Caco-2 (cell line): ENCODE data around the gene VWA1. TPM values are rescaled to one million over a fixed set of nuclear protein-coding genes. Genes with fewer than 3 reads are reported as not detected.
"Not testable (repeated sequence)": the region's sequence is repeated elsewhere in the genome, so short reads cannot be mapped to it uniquely, and the experiment has no call there.

Source experiments
- BruUV-seq: library from RNA; stranded (reverse); fragments of 400-500 nt; replicated peaks from 2 replicates; lab custom pipeline; 2021; lab: Mats Ljungman, UMichigan
- CTCF ChIA-PET: fragments of 300-600 bp; sonication (Branson Sonifier 250); formaldehyde crosslinking; loops from one replicate; lab custom pipeline; 2022; ENCODE audit warnings: antibody characterized with exemption; lab: Charles Lee
- POLR2A ChIA-PET: fragments of 300-600 bp; sonication (Branson Sonifier 250); formaldehyde crosslinking; loops from one replicate; lab custom pipeline; 2022; ENCODE audit warnings: antibody characterized with exemption; lab: Charles Lee
- DNase-seq, 2 experiments: peaks; one replicate each; pipeline versions ENCODE4 v3.0.0 to v3.0.0-alpha.2; 2020 to 2022
- H3K27me3 ChIP-seq: replicated peaks from 2 replicates; pipeline ENCODE4 v1.6.0; 2011; ENCODE audit warnings: low read length; ENCODE audit not compliant: control insufficient read depth, insufficient read depth
- H3K36me3 ChIP-seq: 2 replicates; pipeline ENCODE4 v1.5.1; 2011; ENCODE audit warnings: low read length; ENCODE audit not compliant: control insufficient read depth, insufficient read depth
- H3K4me1 ChIP-seq: fragments of 250-450 bp; sonication (Bioruptor Pico); 2 replicates; pipeline ENCODE4 v1.5.1; 2020; ENCODE audit warnings: mild to moderate bottlenecking
- H3K4me3 ChIP-seq: 2 replicates; pipeline ENCODE4 v1.5.1; 2011; ENCODE audit warnings: low read depth, mild to moderate bottlenecking, control low read depth, low read length
- H3K9me3 ChIP-seq: fragments of 250-450 bp; sonication (Bioruptor Pico); 2 replicates; pipeline ENCODE4 v1.5.1; 2020; ENCODE audit warnings: mild to moderate bottlenecking, moderate library complexity
- H3K27ac Mint-ChIP-seq: one replicate; pipeline ENCODE4 v1.8.0; 2022; ENCODE audit warnings: mixed read lengths; ENCODE audit not compliant: unreplicated experiment
- H3K27me3 Mint-ChIP-seq: one replicate; pipeline ENCODE4 v1.8.0; 2022; ENCODE audit warnings: mixed read lengths; ENCODE audit not compliant: insufficient read depth, unreplicated experiment
- H3K36me3 Mint-ChIP-seq: one replicate; pipeline ENCODE4 v1.8.0; 2022; ENCODE audit warnings: mild to moderate bottlenecking, mixed read lengths; ENCODE audit not compliant: insufficient read depth, unreplicated experiment
- H3K4me1 Mint-ChIP-seq: one replicate; pipeline ENCODE4 v1.8.0; 2022; ENCODE audit warnings: low read depth, mixed read lengths; ENCODE audit not compliant: unreplicated experiment
- H3K4me3 Mint-ChIP-seq: one replicate; pipeline ENCODE4 v1.8.0; 2022; ENCODE audit warnings: mild to moderate bottlenecking, moderate library complexity, mixed read lengths; ENCODE audit not compliant: unreplicated experiment
- H3K9me3 Mint-ChIP-seq: one replicate; pipeline ENCODE4 v1.8.0; 2022; ENCODE audit warnings: mixed read lengths; ENCODE audit not compliant: unreplicated experiment
- intact Hi-C: fragments of 100-400 bp; cut with micrococcal nuclease; formaldehyde crosslinking; loops from one replicate; pipeline ENCODE4 v1.10.0; 2022; ENCODE audit not compliant: unreplicated experiment
- total RNA-seq: library from RNA; stranded (reverse); gene quantifications from 2 replicates; pipeline ENCODE4 v1.2.3, GENCODE V29; 2022
- TF ChIP-seq, protein P1 (sequence below), 2 experiments: fragments of 200-600 bp in 1 of 2; IDR thresholded peaks; 1 replicate in 1 of 2; 2 replicates in 1 of 2; pipeline versions ENCODE4 v1.5.1 to v1.8.0; 2011 to 2022; ENCODE audit warnings: antibody characterized with exemption in 1 of 2, control low read depth in 1 of 2, inconsistent platforms in 1 of 2, low read depth in 1 of 2, low read length in 1 of 2, mild to moderate bottlenecking in 1 of 2, moderate library complexity in 1 of 2; ENCODE audit not compliant: insufficient read depth in 1 of 2, severe bottlenecking in 1 of 2, unreplicated experiment in 1 of 2

The VWA1 gene
- total RNA-seq, 1 experiment from 2014 or later = 74.7 TPM

DNA sequence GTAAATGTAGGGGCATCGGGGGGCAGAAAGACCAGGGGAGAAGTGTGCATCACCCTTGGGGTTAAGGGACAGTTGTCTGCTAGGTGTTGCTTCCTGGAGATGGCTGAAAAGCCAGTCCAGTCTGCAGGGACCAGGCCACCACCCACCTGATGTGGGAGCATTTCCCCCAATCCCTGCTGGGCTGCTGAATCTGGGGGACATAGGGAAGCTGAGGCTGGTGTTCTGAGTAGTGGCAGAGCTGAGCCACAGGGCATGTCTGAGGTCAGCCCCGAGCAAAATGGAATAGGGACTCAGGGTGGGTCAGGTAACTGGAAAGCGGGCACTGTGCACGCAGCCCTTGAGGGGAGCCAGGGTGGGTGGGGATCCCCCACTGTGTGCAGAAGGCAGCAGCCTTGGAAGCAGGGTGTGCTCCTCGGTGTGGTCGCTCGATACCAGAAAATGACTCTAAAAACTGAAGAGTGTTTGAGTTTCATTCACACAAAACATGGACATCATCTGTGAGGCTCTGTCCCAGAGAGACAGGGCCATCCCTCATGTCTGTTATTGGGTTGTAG lies 34.0 kb upstream of the VWA1 start:
- peaks cover 4% of the 10 kb centered on the region; the same call in 1 of the 2 replicates for H3K36me3 ChIP-seq
- no peak for DNase-seq
- CTCF ChIA-PET = interaction anchor here (0.6 to 1.0 kb wide), 2 partner anchors 32 to 140 kb away, joined by 3 read pairs; no protein-coding TSS in a partner anchor
- no peaks in the 10 kb centered on the region for H3K9me3 Mint-ChIP-seq
- no peaks in the 10 kb centered on the region for H3K27me3 ChIP-seq
- H3K36me3 Mint-ChIP-seq = peaks cover 88% of the 10 kb centered on the region
- no TSS peak for BruUV-seq
- POLR2A ChIA-PET = interaction anchor here (1.1 kb wide), 1 partner anchor 103 kb away, joined by 3 read pairs; no protein-coding TSS in a partner anchor
- no peaks in the 10 kb centered on the region for H3K27me3 Mint-ChIP-seq
- H3K4me1 Mint-ChIP-seq = peaks cover 12% of the 10 kb centered on the region
- peak overlapping the region; percentile 93 for H3K27ac Mint-ChIP-seq
- intact Hi-C loops = no loop called here
- H3K4me3 Mint-ChIP-seq = peak overlapping the region; percentile 86
- TF ChIP-seq, protein P1, sequence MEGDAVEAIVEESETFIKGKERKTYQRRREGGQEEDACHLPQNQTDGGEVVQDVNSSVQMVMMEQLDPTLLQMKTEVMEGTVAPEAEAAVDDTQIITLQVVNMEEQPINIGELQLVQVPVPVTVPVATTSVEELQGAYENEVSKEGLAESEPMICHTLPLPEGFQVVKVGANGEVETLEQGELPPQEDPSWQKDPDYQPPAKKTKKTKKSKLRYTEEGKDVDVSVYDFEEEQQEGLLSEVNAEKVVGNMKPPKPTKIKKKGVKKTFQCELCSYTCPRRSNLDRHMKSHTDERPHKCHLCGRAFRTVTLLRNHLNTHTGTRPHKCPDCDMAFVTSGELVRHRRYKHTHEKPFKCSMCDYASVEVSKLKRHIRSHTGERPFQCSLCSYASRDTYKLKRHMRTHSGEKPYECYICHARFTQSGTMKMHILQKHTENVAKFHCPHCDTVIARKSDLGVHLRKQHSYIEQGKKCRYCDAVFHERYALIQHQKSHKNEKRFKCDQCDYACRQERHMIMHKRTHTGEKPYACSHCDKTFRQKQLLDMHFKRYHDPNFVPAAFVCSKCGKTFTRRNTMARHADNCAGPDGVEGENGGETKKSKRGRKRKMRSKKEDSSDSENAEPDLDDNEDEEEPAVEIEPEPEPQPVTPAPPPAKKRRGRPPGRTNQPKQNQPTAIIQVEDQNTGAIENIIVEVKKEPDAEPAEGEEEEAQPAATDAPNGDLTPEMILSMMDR (IDR thresholded peaks at IDR 0.05; ENCODE audit: insufficient read depth in 1 of 2, low read depth in 1 of 2, low read length in 1 of 2, severe bottlenecking in 1 of 2, unreplicated experiment in 1 of 2) = no peak
- H3K9me3 ChIP-seq = no peaks in the 10 kb centered on the region
- peaks cover 22% of the 10 kb centered on the region for H3K4me1 ChIP-seq
- H3K4me3 ChIP-seq = no peak overlapping the region

DNA sequence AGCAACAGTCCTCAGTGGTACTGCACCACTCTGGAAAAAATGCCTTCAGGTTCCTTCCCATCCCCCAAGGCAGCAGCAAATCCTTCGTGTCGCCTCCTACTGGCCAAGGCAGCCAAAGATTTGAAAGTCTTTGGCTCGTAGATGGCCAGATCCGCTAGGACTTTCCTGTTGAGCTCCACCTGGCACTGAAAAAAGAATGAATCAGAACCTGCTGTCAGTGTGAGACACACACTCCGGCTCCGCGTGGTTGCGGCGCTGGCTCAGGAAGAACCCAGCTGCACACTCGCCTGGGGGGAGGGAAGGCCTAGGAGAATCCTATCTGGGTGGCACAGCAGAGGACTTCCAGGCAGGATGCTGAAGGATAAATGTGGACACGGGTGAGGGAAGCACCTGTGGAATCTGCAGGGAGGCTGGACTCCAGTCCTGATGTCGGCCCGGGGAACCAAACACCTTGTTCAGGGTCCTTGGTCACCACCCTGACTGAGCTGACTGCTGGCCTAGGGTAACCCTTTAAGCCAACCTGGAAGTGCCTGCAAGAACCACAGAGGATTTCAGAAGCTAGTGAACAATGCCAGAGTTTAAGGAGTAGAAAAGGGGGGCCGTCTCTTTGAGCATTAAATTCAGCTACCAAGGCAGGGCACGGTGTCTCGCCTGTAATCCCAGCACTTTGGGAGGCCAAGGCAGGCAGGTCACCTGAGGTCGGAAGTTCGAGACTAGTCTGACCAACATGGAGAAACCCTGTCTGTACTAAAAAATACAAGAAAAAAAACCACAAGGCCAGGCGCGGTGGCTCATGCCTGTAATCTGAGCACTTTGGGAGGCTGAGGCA lies 33.2 kb upstream of the VWA1 start:
- CTCF ChIA-PET = interaction anchor here (0.6 to 1.0 kb wide), 3 partner anchors 31 to 139 kb away, joined by 3 read pairs; no protein-coding TSS in a partner anchor
- no peak overlapping the region for H3K4me3 Mint-ChIP-seq
- no peak overlapping the region for H3K4me3 ChIP-seq
- no TSS peak for BruUV-seq
- H3K4me1 ChIP-seq = peaks cover 19% of the 10 kb centered on the region
- peaks cover 4% of the 10 kb centered on the region; the same call in 1 of the 2 replicates for H3K36me3 ChIP-seq
- H3K4me1 Mint-ChIP-seq = peaks cover 12% of the 10 kb centered on the region
- H3K27me3 ChIP-seq = no peaks in the 10 kb centered on the region
- H3K27me3 Mint-ChIP-seq = no peaks in the 10 kb centered on the region
- intact Hi-C loops = no loop called here
- H3K9me3 ChIP-seq = no peaks in the 10 kb centered on the region
- peak; percentile 56 to 60 for DNase-seq
- H3K9me3 Mint-ChIP-seq = no peaks in the 10 kb centered on the region
- TF ChIP-seq, protein P1 (IDR thresholded peaks at IDR 0.05; ENCODE audit: insufficient read depth in 1 of 2, low read depth in 1 of 2, low read length in 1 of 2, severe bottlenecking in 1 of 2, unreplicated experiment in 1 of 2) = peak; percentile 33 to 45
- peak overlapping the region; percentile 74 for H3K27ac Mint-ChIP-seq
- peaks cover 89% of the 10 kb centered on the region for H3K36me3 Mint-ChIP-seq
- POLR2A ChIA-PET = interaction anchor here (0.5 to 1.1 kb wide), 2 partner anchors 28 to 102 kb away, joined by 3 to 4 read pairs; no protein-coding TSS in a partner anchor

DNA sequence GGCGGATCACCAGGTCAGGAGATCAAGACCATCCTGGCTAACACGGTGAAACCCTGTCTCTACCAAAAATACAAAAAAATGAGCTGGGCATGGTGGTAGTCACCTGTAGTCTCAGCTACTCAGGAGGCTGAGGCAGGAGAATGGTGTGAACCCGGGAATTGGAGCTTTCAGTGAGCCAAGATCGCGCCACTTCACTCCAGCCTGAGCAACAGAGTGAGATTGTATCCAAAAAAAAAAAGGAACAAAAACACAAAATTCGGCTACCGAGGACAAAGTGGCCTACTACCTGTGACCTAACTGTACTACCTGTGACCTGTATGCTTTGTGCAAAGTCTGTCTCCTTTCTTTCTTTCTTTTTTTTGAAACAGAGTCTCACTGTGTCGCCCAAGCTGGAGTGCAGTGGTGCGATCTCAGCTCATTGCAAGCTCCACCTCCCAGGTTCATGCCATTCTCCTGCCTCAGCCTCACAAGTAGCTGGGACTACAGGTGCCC lies 32.5 kb upstream of the VWA1 start:
- Mint-ChIP-seq H3K4me1 (peaks cover 12% of the 10 kb centered on the region), H3K36me3 (peaks cover 91% of the 10 kb centered on the region)
- intact Hi-C loops, H3K4me3 Mint-ChIP-seq, H3K27me3 Mint-ChIP-seq, H3K36me3 ChIP-seq, H3K4me3 ChIP-seq, DNase-seq, H3K27me3 ChIP-seq, BruUV-seq, H3K9me3 Mint-ChIP-seq, H3K27ac Mint-ChIP-seq, H3K9me3 ChIP-seq: not testable (repeated sequence)
- peaks cover 13% of the 10 kb centered on the region for H3K4me1 ChIP-seq
- POLR2A ChIA-PET = interaction anchor here (0.5 kb wide), 1 partner anchor 27 kb away, joined by 4 read pairs; no protein-coding TSS in a partner anchor
- CTCF ChIA-PET = interaction anchor here (0.9 kb wide), 1 partner anchor 102 kb away, joined by 3 read pairs; no protein-coding TSS in a partner anchor
